HL-60/S4 treated with phorbol 12-myristate 13-acetate at 8.2 ng/mL for 4 days and 3 days (cell line): Measurements from ENCODE around the gene RPP14.
"Not testable (repeated sequence)": the region's sequence is repeated elsewhere in the genome, so short reads cannot be mapped to it uniquely, and the experiment has no call there.

Experiments used
- in situ Hi-C: fragments of 300-500 bp; cut with MboI; formaldehyde crosslinking; loops from 2 replicates; pipeline ENCODE4 v1.15.0; 2022; ENCODE audit warnings: low sequenced_read_pairs

Gene RPP14

GRCh38 chr3:58305882-58306711, at the start of gene RPP14, which contains the start of gene HTD2:
TSS of gene RPP14 (plus strand) at chr3:58306245. CDS start at chr3:58310330, 4,085 bp downstream.
TSS of gene HTD2 (plus strand) at chr3:58306520. CDS start at chr3:58317614, 11,094 bp downstream.
- in situ Hi-C loops: loop anchor here (10.0 to 25.0 kb wide), 2 partner anchors 121 to 331 kb away; no protein-coding TSS in a partner anchor

- in situ Hi-C loops: no loop called here
Measured at GRCh38 chr3:58256511-58256910, 49.5 kb upstream of the RPP14 start.

- in situ Hi-C loops: no loop called here
Measured at GRCh38 chr3:58258392-58259055, 47.5 kb upstream of the RPP14 start.

- in situ Hi-C loops: no loop called here
Measured at GRCh38 chr3:58260261-58260731, 45.7 kb upstream of the RPP14 start.

- in situ Hi-C loops: no loop called here
Measured at GRCh38 chr3:58260733-58261132, 45.3 kb upstream of the RPP14 start.

- in situ Hi-C loops: no loop called here
Measured at GRCh38 chr3:58261954-58262666, 43.9 kb upstream of the RPP14 start.

- in situ Hi-C loops: no loop called here
Measured at GRCh38 chr3:58266577-58266976, 39.5 kb upstream of the RPP14 start.

- in situ Hi-C loops: not testable (repeated sequence)
Measured at GRCh38 chr3:58267543-58267942, 38.5 kb upstream of the RPP14 start.

GRCh38 chr3:58269356-58269755, 36.7 kb upstream of the RPP14 start:
- in situ Hi-C loops: no loop called here

GRCh38 chr3:58270485-58270884, 35.6 kb upstream of the RPP14 start:
- in situ Hi-C loops: no loop called here

- in situ Hi-C loops: no loop called here
Measured at GRCh38 chr3:58271901-58272501, 34.0 kb upstream of the RPP14 start.

GRCh38 chr3:58272891-58273290, 33.2 kb upstream of the RPP14 start:
- in situ Hi-C loops: no loop called here

- in situ Hi-C loops: not testable (repeated sequence)
Measured at GRCh38 chr3:58273362-58273761, 32.7 kb upstream of the RPP14 start.

GRCh38 chr3:58274027-58274614, 31.9 kb upstream of the RPP14 start:
- in situ Hi-C loops: no loop called here

- in situ Hi-C loops: no loop called here
Measured at GRCh38 chr3:58281069-58281468, 25.0 kb upstream of the RPP14 start.

- in situ Hi-C loops: no loop called here
Measured at GRCh38 chr3:58285334-58285733, 20.7 kb upstream of the RPP14 start.

- in situ Hi-C loops: no loop called here
Measured at GRCh38 chr3:58287354-58287753, 18.7 kb upstream of the RPP14 start.

- in situ Hi-C loops: no loop called here
Measured at GRCh38 chr3:58288011-58288728, 17.9 kb upstream of the RPP14 start.

GRCh38 chr3:58288964-58289613, 17.0 kb upstream of the RPP14 start:
- in situ Hi-C loops: not testable (repeated sequence)
